ENCODE results near the gene SMURF2.
A peak's percentile ranks its signal among the peaks of the same experiment; 100 is the strongest.

The SMURF2 gene

DNA sequence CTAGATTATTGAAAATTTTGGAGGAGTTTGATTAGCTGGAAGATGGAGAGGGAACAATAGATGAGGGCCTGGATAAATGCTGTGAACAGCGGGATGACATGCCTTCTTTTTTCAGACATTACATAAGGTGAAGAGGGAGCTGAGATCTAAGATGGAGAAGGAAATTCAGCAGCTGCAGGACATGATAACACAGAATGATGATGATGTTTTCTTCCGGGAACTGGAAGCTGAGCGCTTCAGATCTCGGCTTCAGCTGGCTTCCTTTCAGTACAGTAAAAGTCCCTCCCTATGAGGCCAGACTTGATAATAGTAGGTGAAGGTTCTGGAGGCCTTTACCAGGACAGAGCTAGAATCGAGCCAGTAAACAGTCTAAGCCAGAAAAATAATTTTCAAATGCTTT, 124.6 kb downstream of the SMURF2 start:
- DNase-seq (ENCODE audit: low spot score) = no peak

GRCh38 chr17:64536913-64537312, 125.2 kb downstream of the SMURF2 start:
- DNase-seq (ENCODE audit: low spot score) = no peak

DNA sequence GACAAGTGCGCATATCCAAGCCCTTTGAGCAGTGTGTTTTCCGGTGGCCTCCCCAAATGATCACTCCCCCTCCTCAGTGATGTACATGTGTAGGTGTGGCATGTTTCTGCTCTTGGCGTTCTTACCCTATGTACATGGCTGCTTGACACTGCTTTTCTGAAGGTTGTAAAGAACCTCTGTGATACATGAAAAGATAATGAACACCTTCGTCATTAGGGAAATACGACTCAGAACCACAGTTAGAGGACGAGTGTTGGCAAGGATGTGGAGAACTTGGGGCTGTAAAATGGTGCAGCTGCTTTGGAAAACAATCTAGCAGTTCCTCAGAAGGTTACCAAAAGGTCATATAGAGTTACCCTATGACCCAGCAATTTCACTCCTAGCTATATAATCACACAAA, 126.8 kb downstream of the SMURF2 start:
- no peak for DNase-seq (ENCODE audit: low spot score)

DNA sequence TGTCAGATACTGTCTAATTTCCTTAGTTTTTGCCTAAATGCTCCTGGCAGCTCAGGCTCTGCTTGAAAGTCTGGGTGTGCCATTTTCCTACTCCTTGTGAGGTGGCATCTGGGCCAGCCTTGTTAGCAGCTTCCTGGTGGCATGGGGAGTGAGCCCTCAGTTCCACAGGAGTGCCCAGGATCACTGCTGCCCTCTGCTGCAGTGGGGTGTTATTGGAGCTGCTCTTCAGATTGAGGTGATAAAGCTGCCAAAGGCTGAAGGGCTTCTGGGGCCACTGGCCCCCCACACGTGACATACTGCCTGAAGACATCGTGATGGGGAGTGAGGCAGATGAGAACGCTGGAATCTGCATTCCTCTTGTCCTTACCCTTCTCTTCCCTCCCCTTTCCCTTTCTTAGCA, 127.9 kb downstream of the SMURF2 start:
- peak; percentile 35 for DNase-seq (ENCODE audit: low spot score)

DNA sequence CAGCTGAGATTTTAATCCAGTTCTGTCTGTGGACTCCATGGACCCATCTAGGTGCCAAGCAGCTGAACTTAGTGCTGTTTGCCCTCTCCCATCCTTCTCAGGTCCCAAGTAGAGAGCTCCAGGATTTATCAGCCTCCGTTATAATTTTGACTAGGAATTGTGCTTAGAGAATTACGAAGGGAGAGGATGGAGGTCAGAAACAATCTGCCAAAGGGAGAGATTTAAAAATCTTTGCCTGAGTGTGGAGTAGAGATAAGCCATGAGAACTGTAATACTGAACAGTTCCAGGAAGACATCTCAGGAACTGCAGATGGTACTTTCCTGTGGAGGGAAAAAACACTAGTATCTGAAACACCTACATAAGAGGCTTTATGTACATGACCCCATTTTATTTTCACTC, 128.3 kb downstream of the SMURF2 start:
- DNase-seq (ENCODE audit: low spot score) = no peak

DNA sequence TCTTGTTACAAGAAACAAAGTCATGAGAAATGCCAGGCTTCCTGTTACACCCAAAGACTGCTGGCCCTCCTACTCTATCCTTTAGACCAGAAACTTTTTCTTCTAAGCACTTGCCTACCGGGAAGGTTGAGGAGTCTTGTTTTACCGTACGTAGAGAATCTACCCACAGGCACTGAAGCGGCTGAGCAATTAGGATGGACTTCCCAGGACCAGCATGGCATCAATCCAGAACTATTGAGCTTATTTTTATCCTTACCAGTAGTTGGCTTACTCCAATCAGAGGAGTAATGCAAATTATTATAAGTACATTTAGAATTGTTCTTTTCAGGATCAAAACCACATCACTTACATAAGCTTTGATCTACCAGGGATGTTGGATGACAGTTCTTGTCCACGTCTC, 129.7 kb downstream of the SMURF2 start:
- DNase-seq (ENCODE audit: low spot score) = no peak

DNA sequence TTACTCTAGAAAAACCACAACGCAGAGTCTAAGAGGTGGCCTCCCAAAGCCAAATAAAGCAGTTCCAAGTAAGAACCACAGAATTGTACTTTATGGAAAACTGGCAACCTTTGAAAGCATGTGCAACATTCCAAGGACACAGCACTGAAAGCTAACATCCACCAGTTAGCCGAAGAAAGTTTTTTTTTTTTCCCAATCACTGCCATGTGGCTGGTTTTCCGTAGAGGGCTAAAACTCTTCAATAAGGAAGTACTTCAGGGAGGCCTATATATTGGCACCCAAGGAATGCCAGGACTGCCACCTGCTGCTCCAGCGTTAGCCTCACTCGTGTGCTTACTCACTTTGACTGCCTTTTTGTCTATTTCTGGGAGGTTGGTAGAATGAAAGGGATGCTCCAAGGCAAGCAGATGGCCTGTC, 130.1 kb downstream of the SMURF2 start:
- no peak for DNase-seq (ENCODE audit: low spot score)

GRCh38 chr17:64529221-64529620, 132.9 kb downstream of the SMURF2 start:
- DNase-seq (ENCODE audit: low spot score) = no peak

DNA sequence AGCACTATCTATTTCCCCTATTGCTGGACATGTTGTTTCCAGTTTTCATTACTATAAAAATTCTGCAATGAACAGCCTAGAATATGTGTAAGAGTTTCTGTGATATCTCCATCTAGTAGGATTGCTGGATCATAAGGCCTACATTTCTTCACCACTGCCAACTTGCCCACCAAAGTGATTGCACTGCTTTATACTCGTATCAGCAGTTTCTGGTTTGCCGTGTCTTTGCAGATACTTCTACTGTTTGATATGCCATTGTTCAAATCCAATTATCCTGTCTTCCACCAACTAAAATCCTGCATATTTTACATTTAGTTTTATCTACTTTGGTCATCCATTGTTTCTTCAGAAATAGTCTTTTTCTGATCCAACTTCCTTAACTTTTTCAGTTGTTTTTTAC, 134.2 kb downstream of the SMURF2 start:
- DNase-seq (ENCODE audit: low spot score) = no peak

GRCh38 chr17:64520359-64520758, 141.7 kb downstream of the SMURF2 start:
- no peak for DNase-seq (ENCODE audit: low spot score)

DNA sequence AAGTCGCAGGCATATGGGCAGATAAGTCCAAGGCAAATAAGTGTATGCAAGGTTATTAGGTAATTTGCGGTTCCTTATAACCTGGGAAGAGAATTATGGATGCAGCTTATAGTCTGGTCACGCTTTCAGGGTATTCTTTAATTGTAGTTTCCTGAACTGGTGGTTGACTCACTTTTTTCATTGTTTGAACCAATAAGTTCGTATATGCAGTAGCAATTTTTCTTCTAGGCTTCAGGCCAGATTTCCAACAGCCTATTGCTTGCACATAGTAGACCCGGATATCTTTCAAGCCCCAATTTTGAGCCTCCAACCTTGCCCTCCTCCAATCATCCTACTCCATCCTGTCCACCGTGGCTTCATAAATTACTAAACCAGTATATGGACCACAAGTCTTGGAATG, 142.5 kb downstream of the SMURF2 start:
- no peak for DNase-seq (ENCODE audit: low spot score)

GRCh38 chr17:64515829-64516228, 146.3 kb downstream of the SMURF2 start:
- no peak for DNase-seq (ENCODE audit: low spot score)

DNA sequence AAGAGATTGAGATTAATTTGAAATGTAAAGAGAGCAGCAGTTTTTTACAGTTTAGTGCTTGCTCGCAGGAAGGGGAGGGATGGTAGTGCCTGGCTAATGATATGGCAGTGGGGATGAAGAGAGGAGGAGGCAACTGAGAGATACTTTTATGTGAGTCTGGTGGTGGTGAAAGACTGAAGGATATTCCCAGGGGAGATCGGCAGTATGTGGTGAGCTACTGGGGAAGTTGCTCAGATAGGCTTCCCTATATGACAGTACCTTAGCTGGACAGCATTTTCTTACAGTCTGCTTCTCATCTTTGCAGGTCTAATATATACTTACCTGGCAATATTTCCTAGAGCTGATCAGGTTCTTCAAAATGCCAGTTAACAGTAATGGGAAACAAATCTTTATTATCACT, 146.7 kb downstream of the SMURF2 start:
- no peak for DNase-seq (ENCODE audit: low spot score)

- DNase-seq (ENCODE audit: low spot score) = no peak
Observed at GRCh38 chr17:64509179-64509578, 152.9 kb downstream of the SMURF2 start.

- DNase-seq (ENCODE audit: low spot score) = no peak
Observed at GRCh38 chr17:64508683-64509082, 153.4 kb downstream of the SMURF2 start.

DNA sequence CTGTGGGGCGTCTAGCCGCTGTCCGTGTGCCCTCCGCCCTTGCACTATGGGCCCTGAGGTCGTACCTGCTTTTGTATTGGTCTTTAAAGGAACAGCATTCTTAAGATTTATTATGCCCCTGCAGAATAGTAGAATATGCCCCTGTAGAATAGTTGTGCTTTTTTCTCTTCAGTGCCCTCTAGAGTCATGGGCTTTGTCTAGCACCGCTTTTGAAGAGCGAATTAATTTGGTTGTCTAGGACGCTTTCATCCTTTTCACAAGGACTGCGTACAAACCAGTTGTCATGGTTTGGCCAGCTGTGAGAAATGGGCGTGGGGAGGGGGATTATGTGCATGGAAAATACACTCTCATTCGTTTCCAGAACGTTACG, 154.7 kb downstream of the SMURF2 start:
- peak; percentile 93 for DNase-seq (ENCODE audit: low spot score)

DNA sequence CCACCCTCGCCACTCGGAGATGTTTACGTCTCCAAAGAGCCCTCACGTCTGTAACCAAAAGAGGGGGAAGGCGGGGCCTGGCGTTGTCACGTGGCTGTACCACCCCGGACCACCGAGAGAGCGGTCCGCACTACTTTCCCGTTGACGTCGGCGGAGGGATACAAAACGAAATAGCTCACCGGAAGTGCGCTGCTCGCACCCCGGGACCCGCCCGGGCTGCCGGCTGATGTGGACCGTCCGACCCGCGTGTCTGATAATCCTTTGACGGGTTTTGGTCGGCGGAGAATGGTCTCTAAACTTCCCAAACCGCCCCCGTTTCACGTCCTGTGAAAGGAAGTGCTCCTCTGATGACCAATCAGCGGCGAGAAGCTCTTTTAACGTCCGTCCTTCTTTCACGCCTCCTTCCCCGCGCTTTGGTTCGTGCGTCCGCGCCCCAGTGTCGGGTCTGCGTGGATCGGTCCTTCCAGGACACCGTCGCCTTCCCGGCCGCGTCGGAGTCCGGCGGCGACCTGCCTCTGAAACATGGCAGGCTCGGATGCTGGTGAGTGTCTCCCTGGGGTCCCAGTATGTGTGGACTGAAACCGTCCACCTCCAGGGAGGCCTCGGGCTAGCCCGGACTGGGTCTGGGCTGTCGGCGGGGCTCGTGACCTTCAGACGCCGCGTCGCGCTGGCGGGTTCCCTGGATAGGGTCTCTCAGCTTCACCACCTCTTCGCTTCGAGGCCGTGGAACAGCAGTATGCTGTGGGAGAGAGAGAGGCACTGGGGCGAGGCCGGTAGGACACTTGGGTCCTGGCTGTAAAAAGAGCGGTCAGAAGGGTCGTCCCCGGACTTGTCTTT, 155.3 kb downstream of the SMURF2 start, which contains the start of gene CEP95:
CEP95 (plus strand) TSS at position 402 of the 837 bp plus-strand sequence; CDS start at position 523, 121 bp downstream.
- DNase-seq (ENCODE audit: low spot score) = peak; percentile 96

DNA sequence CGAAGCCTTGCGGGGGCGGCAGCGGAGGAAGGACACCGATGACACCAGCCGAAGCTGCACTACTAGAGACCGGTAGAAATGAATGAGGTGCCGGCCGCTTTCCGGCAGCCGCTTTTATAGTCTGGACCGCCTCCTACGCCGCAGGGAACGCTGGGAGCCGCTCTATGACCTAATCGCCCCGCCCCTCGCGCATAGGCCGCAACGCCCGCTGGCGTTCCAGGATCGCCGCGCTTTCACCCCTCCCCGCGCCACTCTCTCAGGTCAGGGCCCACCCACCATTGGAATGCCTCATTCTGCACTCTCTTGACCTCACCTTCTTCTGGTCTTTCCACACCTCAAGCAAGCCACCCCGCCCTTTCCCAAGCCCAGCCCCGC, 155.9 kb downstream of the SMURF2 start, which contains the start of gene DDX5:
DDX5 (minus strand) TSS at position 89 of the 375 bp plus-strand sequence. CDS start 170 bp downstream, outside the sequence.
- DNase-seq (ENCODE audit: low spot score) = no peak

GRCh38 chr17:64505340-64506200, 156.5 kb downstream of the SMURF2 start:
- peak; percentile 79 for DNase-seq (ENCODE audit: low spot score)

DNA sequence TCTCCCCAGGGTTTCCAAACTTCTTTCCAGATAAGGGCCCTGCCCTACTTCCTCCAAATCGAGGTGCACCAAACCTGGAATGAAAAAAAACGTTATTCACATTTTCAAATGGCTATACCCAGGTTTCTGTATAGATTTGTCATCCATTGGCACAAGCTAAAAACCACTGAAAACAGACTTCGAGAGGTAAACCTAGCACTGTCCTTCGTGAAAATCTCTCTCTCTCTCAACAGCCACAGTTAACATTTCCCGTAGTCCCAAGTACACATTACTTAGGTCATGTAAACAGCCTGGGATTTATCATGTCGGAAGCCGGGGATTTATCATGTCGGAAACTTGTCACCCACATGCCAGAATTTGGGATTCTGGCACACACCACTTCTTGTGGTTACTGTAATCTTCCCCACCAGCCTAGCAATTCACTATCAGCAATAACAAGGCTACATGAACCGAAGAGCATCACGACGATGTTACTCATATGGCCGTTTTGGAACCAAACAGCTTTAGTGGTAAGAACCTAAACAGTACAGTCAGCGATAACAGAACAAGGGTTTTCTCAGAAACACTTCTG, 157.3 kb downstream of the SMURF2 start:
- no peak for DNase-seq (ENCODE audit: low spot score)

GRCh38 chr17:64503821-64504768, 158.0 kb downstream of the SMURF2 start:
- DNase-seq (ENCODE audit: low spot score) = peak; percentile 28
